ENCODE results near the gene NEMP2.

NEMP2 gene

GRCh38 chr2:190563646-190564045 lies 29.1 kb upstream of the NEMP2 start:
- Histone ChIP-seq H3K27ac (ENCODE audit: low read depth, low read length, poor library complexity, severe bottlenecking) (no peak overlapping the region), H3F3A (ENCODE audit: insufficient read depth, low read length) (no peaks in the 10 kb centered on the region), H2AFZ (ENCODE audit: low read length) (no peak overlapping the region), H3K4me2 (ENCODE audit: low read length) (no peak overlapping the region), H3K27me3 (ENCODE audit: insufficient read depth, low read length) (no peaks in the 10 kb centered on the region), H3K9me2 (ENCODE audit: low read depth, low read length) (no peaks in the 10 kb centered on the region), H3K9ac (ENCODE audit: low read length) (no peak overlapping the region), H3K4me1 (ENCODE audit: insufficient read depth, low read length, severe bottlenecking) (no peaks in the 10 kb centered on the region), H4K20me1 (ENCODE audit: insufficient read depth, low read length) (no peaks in the 10 kb centered on the region), H3K4me3 (ENCODE audit: low read depth, low read length, poor library complexity, severe bottlenecking) (no peak overlapping the region), H3K9me3 (ENCODE audit: low read length) (0 out of 2 replicates have a peak, but pooled peaks cover 3% of the 10 kb centered on the region), H3K36me3 (ENCODE audit: insufficient read depth, low read length) (no peaks in the 10 kb centered on the region), H3K79me2 (ENCODE audit: insufficient read depth, low read length) (no peaks in the 10 kb centered on the region)
- TF ChIP-seq EZH2 (IDR thresholded peaks at IDR 0.05; ENCODE audit: borderline replicate concordance, low read length) (no peak), CTCF (IDR thresholded peaks at IDR 0.05; ENCODE audit: low read length) (no peak)

- no peak overlapping the region for H3K4me2 ChIP-seq (ENCODE audit: low read length)
- no peaks in the 10 kb centered on the region for H4K20me1 ChIP-seq (ENCODE audit: insufficient read depth, low read length)
- H3K9me3 ChIP-seq (ENCODE audit: low read length): 0 out of 2 replicates have a peak, but pooled peaks cover 3% of the 10 kb centered on the region
- TF ChIP-seq EZH2 (IDR thresholded peaks at IDR 0.05; ENCODE audit: borderline replicate concordance, low read length) (no peak), CTCF (IDR thresholded peaks at IDR 0.05; ENCODE audit: low read length) (no peak)
- H3K4me3 ChIP-seq (ENCODE audit: low read depth, low read length, poor library complexity, severe bottlenecking): no peak overlapping the region
- H3K9me2 ChIP-seq (ENCODE audit: low read depth, low read length): no peaks in the 10 kb centered on the region
- no peaks in the 10 kb centered on the region for H3K79me2 ChIP-seq (ENCODE audit: insufficient read depth, low read length)
- no peaks in the 10 kb centered on the region for H3K4me1 ChIP-seq (ENCODE audit: insufficient read depth, low read length, severe bottlenecking)
- no peaks in the 10 kb centered on the region for H3K27me3 ChIP-seq (ENCODE audit: insufficient read depth, low read length)
- no peaks in the 10 kb centered on the region for H3F3A ChIP-seq (ENCODE audit: insufficient read depth, low read length)
- H2AFZ ChIP-seq (ENCODE audit: low read length): no peak overlapping the region
- H3K36me3 ChIP-seq (ENCODE audit: insufficient read depth, low read length): no peaks in the 10 kb centered on the region
- no peak overlapping the region for H3K9ac ChIP-seq (ENCODE audit: low read length)
- no peak overlapping the region for H3K27ac ChIP-seq (ENCODE audit: low read depth, low read length, poor library complexity, severe bottlenecking)
These were observed 28.6 kb upstream of the NEMP2 start for GRCh38 chr2:190563109-190563508.

GRCh38 chr2:190562121-190562520 lies 27.6 kb upstream of the NEMP2 start:
- no peaks in the 10 kb centered on the region for H3K36me3 ChIP-seq (ENCODE audit: insufficient read depth, low read length)
- H3F3A ChIP-seq (ENCODE audit: insufficient read depth, low read length): no peaks in the 10 kb centered on the region
- no peaks in the 10 kb centered on the region for H4K20me1 ChIP-seq (ENCODE audit: insufficient read depth, low read length)
- H3K9ac ChIP-seq (ENCODE audit: low read length): no peak overlapping the region
- no peak for TF ChIP-seq CTCF (IDR thresholded peaks at IDR 0.05; ENCODE audit: low read length)
- no peak for TF ChIP-seq EZH2 (IDR thresholded peaks at IDR 0.05; ENCODE audit: borderline replicate concordance, low read length)
- 0 out of 2 replicates have a peak, but pooled peaks cover under 1% of the 10 kb centered on the region for H3K9me3 ChIP-seq (ENCODE audit: low read length)
- no peaks in the 10 kb centered on the region for H3K4me1 ChIP-seq (ENCODE audit: insufficient read depth, low read length, severe bottlenecking)
- no peak overlapping the region for H2AFZ ChIP-seq (ENCODE audit: low read length)
- no peak overlapping the region for H3K4me2 ChIP-seq (ENCODE audit: low read length)
- no peak overlapping the region for H3K27ac ChIP-seq (ENCODE audit: low read depth, low read length, poor library complexity, severe bottlenecking)
- no peaks in the 10 kb centered on the region for H3K79me2 ChIP-seq (ENCODE audit: insufficient read depth, low read length)
- H3K4me3 ChIP-seq (ENCODE audit: low read depth, low read length, poor library complexity, severe bottlenecking): no peak overlapping the region
- H3K27me3 ChIP-seq (ENCODE audit: insufficient read depth, low read length): no peaks in the 10 kb centered on the region
- no peaks in the 10 kb centered on the region for H3K9me2 ChIP-seq (ENCODE audit: low read depth, low read length)

All from OCI-LY1 (cell line).